SK-N-SH treated with all-trans-retinoic acid at 6 μM for 48 hours (cell line): ENCODE results near the gene LRCOL1.

ENCODE experiments used
- BACH2 ChIP-seq: fragments of 250-450 bp; sonication (Bioruptor Pico); IDR thresholded peaks from 2 replicates; pipeline ENCODE4 v1.9.0; 2021; ENCODE audit warnings: mild to moderate bottlenecking, borderline replicate concordance
- ESRRG ChIP-seq: fragments of 250-450 bp; sonication (Bioruptor Pico); IDR thresholded peaks from 2 replicates; pipeline ENCODE4 v1.6.1; 2021; ENCODE audit warnings: mild to moderate bottlenecking
- GLIS3 ChIP-seq: fragments of 250-450 bp; sonication (Bioruptor Pico); IDR thresholded peaks from 2 replicates; pipeline ENCODE4 v1.5.0; 2020; ENCODE audit warnings: mild to moderate bottlenecking, moderate library complexity
- ISL1 ChIP-seq: fragments of 250-450 bp; sonication (Bioruptor Pico); IDR thresholded peaks from 2 replicates; pipeline ENCODE4 v2.1.2; 2022; ENCODE audit warnings: mild to moderate bottlenecking, moderate library complexity
- RARB ChIP-seq: fragments of 250-450 bp; sonication (Bioruptor Pico); IDR thresholded peaks from 2 replicates; pipeline ENCODE4 v1.8.0; 2021; ENCODE audit warnings: mild to moderate bottlenecking, moderate library complexity
- TCF4 ChIP-seq: fragments of 250-450 bp; sonication (Bioruptor Pico); IDR thresholded peaks from 2 replicates; pipeline ENCODE4 v1.8.0; 2021; ENCODE audit warnings: mild to moderate bottlenecking, moderate library complexity, borderline replicate concordance
- ZFP3 ChIP-seq: fragments of 250-450 bp; sonication (Bioruptor Pico); IDR thresholded peaks from 2 replicates; pipeline ENCODE4 v1.5.0; 2020; ENCODE audit warnings: mild to moderate bottlenecking, moderate library complexity
- ZFP30 ChIP-seq: fragments of 450-650 bp; formaldehyde crosslinking; IDR thresholded peaks from 2 replicates; pipeline ENCODE4 v1.5.0; 2022; ENCODE audit warnings: mild to moderate bottlenecking, moderate library complexity
- ZNF8 ChIP-seq: fragments of 450-650 bp; formaldehyde crosslinking; IDR thresholded peaks from 2 replicates; pipeline ENCODE4 v1.5.0; 2020; ENCODE audit warnings: mild to moderate bottlenecking, moderate library complexity
- TF ChIP-seq, protein P1 (sequence below): fragments of 250-450 bp; sonication (Bioruptor Pico); IDR thresholded peaks from 2 replicates; pipeline ENCODE4 v1.8.0; 2020; ENCODE audit warnings: mild to moderate bottlenecking, moderate library complexity, borderline replicate concordance
- TF ChIP-seq, protein P2 (sequence below): fragments of 250-450 bp; sonication (Bioruptor Pico); IDR thresholded peaks from 2 replicates; pipeline ENCODE4 v1.5.1; 2021; ENCODE audit warnings: mild to moderate bottlenecking, moderate library complexity
- TF ChIP-seq, protein P3 (sequence below): fragments of 250-450 bp; sonication (Bioruptor Pico); IDR thresholded peaks from 2 replicates; pipeline ENCODE4 v1.5.0; 2020; ENCODE audit warnings: mild to moderate bottlenecking, moderate library complexity
- TF ChIP-seq, protein P4 (sequence below): fragments of 250-450 bp; sonication (Bioruptor Pico); IDR thresholded peaks from 2 replicates; pipeline ENCODE4 v1.8.0; 2021; ENCODE audit warnings: low read depth, mild to moderate bottlenecking, moderate library complexity, borderline replicate concordance

DNA sequence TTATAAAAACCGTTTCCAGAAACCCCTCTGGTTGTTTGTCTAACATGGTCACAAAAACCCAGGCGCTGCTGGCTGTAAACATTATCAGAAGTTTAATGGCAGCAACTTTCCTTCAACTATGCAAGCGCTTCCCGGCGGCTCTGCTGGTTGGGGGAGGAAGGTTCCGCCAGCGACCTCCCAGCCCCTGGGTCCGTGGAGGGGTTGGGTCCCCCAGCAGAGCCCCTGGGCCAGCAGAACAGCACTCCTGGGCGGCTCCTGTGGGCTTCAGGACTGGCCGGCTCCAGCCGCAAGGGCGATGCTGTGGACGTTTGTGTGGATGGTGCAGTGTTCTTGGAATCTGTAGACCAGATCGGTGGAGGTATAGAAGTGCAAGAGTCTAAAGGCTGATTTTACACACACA, 26.0 kb downstream of the LRCOL1 start:
- TF ChIP-seq BACH2 (no peak), TCF4 (no peak), ZFP30 (no peak), ISL1 (CRISPR knock-in tag) (no peak), ESRRG (CRISPR knock-in tag) (no peak), ZFP3 (CRISPR knock-in tag) (no peak), ZNF8 (CRISPR knock-in tag) (no peak), RARB (CRISPR knock-in tag) (no peak), GLIS3 (CRISPR knock-in tag) (no peak)
- TF ChIP-seq, protein P1, sequence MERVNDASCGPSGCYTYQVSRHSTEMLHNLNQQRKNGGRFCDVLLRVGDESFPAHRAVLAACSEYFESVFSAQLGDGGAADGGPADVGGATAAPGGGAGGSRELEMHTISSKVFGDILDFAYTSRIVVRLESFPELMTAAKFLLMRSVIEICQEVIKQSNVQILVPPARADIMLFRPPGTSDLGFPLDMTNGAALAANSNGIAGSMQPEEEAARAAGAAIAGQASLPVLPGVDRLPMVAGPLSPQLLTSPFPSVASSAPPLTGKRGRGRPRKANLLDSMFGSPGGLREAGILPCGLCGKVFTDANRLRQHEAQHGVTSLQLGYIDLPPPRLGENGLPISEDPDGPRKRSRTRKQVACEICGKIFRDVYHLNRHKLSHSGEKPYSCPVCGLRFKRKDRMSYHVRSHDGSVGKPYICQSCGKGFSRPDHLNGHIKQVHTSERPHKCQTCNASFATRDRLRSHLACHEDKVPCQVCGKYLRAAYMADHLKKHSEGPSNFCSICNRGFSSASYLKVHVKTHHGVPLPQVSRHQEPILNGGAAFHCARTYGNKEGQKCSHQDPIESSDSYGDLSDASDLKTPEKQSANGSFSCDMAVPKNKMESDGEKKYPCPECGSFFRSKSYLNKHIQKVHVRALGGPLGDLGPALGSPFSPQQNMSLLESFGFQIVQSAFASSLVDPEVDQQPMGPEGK (CRISPR knock-in tag) = no peak
- TF ChIP-seq, protein P2, sequence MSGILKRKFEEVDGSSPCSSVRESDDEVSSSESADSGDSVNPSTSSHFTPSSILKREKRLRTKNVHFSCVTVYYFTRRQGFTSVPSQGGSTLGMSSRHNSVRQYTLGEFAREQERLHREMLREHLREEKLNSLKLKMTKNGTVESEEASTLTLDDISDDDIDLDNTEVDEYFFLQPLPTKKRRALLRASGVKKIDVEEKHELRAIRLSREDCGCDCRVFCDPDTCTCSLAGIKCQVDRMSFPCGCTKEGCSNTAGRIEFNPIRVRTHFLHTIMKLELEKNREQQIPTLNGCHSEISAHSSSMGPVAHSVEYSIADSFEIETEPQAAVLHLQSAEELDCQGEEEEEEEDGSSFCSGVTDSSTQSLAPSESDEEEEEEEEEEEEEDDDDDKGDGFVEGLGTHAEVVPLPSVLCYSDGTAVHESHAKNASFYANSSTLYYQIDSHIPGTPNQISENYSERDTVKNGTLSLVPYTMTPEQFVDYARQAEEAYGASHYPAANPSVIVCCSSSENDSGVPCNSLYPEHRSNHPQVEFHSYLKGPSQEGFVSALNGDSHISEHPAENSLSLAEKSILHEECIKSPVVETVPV (CRISPR knock-in tag) = no peak
- TF ChIP-seq, protein P3, sequence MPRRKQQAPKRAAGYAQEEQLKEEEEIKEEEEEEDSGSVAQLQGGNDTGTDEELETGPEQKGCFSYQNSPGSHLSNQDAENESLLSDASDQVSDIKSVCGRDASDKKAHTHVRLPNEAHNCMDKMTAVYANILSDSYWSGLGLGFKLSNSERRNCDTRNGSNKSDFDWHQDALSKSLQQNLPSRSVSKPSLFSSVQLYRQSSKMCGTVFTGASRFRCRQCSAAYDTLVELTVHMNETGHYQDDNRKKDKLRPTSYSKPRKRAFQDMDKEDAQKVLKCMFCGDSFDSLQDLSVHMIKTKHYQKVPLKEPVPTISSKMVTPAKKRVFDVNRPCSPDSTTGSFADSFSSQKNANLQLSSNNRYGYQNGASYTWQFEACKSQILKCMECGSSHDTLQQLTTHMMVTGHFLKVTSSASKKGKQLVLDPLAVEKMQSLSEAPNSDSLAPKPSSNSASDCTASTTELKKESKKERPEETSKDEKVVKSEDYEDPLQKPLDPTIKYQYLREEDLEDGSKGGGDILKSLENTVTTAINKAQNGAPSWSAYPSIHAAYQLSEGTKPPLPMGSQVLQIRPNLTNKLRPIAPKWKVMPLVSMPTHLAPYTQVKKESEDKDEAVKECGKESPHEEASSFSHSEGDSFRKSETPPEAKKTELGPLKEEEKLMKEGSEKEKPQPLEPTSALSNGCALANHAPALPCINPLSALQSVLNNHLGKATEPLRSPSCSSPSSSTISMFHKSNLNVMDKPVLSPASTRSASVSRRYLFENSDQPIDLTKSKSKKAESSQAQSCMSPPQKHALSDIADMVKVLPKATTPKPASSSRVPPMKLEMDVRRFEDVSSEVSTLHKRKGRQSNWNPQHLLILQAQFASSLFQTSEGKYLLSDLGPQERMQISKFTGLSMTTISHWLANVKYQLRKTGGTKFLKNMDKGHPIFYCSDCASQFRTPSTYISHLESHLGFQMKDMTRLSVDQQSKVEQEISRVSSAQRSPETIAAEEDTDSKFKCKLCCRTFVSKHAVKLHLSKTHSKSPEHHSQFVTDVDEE (CRISPR knock-in tag) = no peak
- TF ChIP-seq, protein P4, sequence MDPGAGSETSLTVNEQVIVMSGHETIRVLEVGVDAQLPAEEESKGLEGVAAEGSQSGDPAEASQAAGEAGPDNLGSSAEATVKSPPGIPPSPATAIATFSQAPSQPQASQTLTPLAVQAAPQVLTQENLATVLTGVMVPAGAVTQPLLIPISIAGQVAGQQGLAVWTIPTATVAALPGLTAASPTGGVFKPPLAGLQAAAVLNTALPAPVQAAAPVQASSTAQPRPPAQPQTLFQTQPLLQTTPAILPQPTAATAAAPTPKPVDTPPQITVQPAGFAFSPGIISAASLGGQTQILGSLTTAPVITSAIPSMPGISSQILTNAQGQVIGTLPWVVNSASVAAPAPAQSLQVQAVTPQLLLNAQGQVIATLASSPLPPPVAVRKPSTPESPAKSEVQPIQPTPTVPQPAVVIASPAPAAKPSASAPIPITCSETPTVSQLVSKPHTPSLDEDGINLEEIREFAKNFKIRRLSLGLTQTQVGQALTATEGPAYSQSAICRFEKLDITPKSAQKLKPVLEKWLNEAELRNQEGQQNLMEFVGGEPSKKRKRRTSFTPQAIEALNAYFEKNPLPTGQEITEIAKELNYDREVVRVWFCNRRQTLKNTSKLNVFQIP (CRISPR knock-in tag) = no peak
